Measurements from ENCODE around the gene CDK2AP2.

Gene CDK2AP2

GRCh38 chr11:67503119-67504004 is 4.6 kb downstream of the CDK2AP2 start:
- DNase-seq, result no peak

GRCh38 chr11:67502328-67502979 is 5.5 kb downstream of the CDK2AP2 start:
- no peak for DNase-seq

GRCh38 chr11:67501854-67502253 is 6.1 kb downstream of the CDK2AP2 start:
- no peak for DNase-seq

GRCh38 chr11:67500831-67501715 is 6.9 kb downstream of the CDK2AP2 start:
- no peak for DNase-seq

- DNase-seq, result no peak
Measured at GRCh38 chr11:67500484-67500821, 7.5 kb downstream of the CDK2AP2 start.

GRCh38 chr11:67499808-67500483 is 8.0 kb downstream of the CDK2AP2 start:
- no peak for DNase-seq

GRCh38 chr11:67498544-67498972 is 9.4 kb downstream of the CDK2AP2 start:
- no peak for DNase-seq

- DNase-seq, result no peak
Measured at GRCh38 chr11:67497656-67498291, 10.2 kb downstream of the CDK2AP2 start.

- no peak for DNase-seq
Measured at GRCh38 chr11:67496113-67496512, 11.8 kb downstream of the CDK2AP2 start.

GRCh38 chr11:67495234-67496005 is 12.5 kb downstream of the CDK2AP2 start:
- DNase-seq, result no peak

GRCh38 chr11:67494371-67495233 is 13.4 kb downstream of the CDK2AP2 start:
- no peak for DNase-seq

GRCh38 chr11:67493548-67494370 is 14.2 kb downstream of the CDK2AP2 start:
- no peak for DNase-seq

GRCh38 chr11:67492801-67493547 is 15.0 kb downstream of the CDK2AP2 start:
- no peak for DNase-seq

- DNase-seq, result no peak
Measured at GRCh38 chr11:67492069-67492727, 15.8 kb downstream of the CDK2AP2 start.

GRCh38 chr11:67491276-67492068 is 16.5 kb downstream of the CDK2AP2 start:
- no peak for DNase-seq

GRCh38 chr11:67490727-67491065 is 17.3 kb downstream of the CDK2AP2 start:
- no peak for DNase-seq

Measured in stimulated activated CD4-positive, alpha-beta T cell treated with anti-CD3 and anti-CD28 coated beads, Interleukin-1b, Interleukin-23, amount 100 ng/mL, for 48 hours (primary cell).